K562 (cell line): ENCODE measurements around the gene GON4L. TPM values are rescaled to one million over a fixed set of nuclear protein-coding genes. Genes with fewer than 3 reads are reported as not detected.

ENCODE experiments used
- ATAC-seq: fragments of 200-7000 bp; cut with Tn5 transposase; 3 replicates; pipeline ENCODE4 v1.9.1; 2020; ENCODE audit warnings: moderate library complexity
- BruUV-seq: library from RNA; stranded (reverse); fragments of 400-500 nt; replicated peaks from 2 replicates; lab custom pipeline; 2021; lab: Mats Ljungman, UMichigan
- CTCF ChIA-PET: fragments of 300-600 bp; formaldehyde crosslinking; extraction: SDS; loops from one replicate; lab custom pipeline; 2021; ENCODE audit warnings: low intra/inter-chr PET ratio; lab: Yijun Ruan, JAX
- POLR2A ChIA-PET: fragments of 300-600, 350-650 bp; sonication (Branson Sonifier 250); formaldehyde crosslinking; extraction: SDS; loops from one replicate; lab custom pipeline; 2021; ENCODE audit warnings: antibody characterized with exemption, inconsistent platforms; lab: Yijun Ruan, JAX
- DNase-seq, 4 experiments: peaks; one replicate each; pipeline versions ENCODE4 v3.0.0 to v3.0.0-alpha.2; 2011 to 2018; ENCODE audit warnings: low spot score in 3 of 4, mixed read lengths in 3 of 4; ENCODE audit errors: extremely low read depth in 1 of 4
- FAIRE-seq: peaks from 2 replicates; lab custom pipeline; 2011; peaks lifted over from hg19 to GRCh38; lab: Jason Lieb, UNC
- H2AFZ ChIP-seq: 2 replicates; pipeline ENCODE4 v1.6.0; 2011; ENCODE audit warnings: low read depth, low read length, control low read depth, inconsistent platforms
- H3K27ac ChIP-seq: fragments of 200-600 bp; 3 replicates; pipeline ENCODE4 v1.8.0; 2011; ENCODE audit warnings: low read depth, mild to moderate bottlenecking, control low read depth, inconsistent platforms, low read length, moderate library complexity, mixed read lengths; ENCODE audit errors: extremely low read depth
- H3K27me3 ChIP-seq, 2 experiments: fragments of 300-600 bp in 1 of 2; 2 replicates in 1 of 2; 3 replicates in 1 of 2; pipeline versions ENCODE4 v1.6.0 to v1.8.0; 2011; ENCODE audit warnings: inconsistent platforms in 2 of 2, low read length in 2 of 2, mild to moderate bottlenecking in 1 of 2, mixed read lengths in 1 of 2, moderate library complexity in 1 of 2; ENCODE audit not compliant: control insufficient read depth in 2 of 2, insufficient read depth in 2 of 2
- H3K36me3 ChIP-seq: fragments of 300-600 bp; 3 replicates; pipeline ENCODE4 v1.8.0; 2011; ENCODE audit warnings: mild to moderate bottlenecking, low read length, inconsistent platforms; ENCODE audit not compliant: control insufficient read depth, insufficient read depth
- H3K4me1 ChIP-seq, 2 experiments: fragments of 200-600 bp in 1 of 2; replicated peaks in 1 of 2; 2 replicates in 1 of 2; 3 replicates in 1 of 2; pipeline versions ENCODE4 v1.5.1 to v1.8.0; 2011; ENCODE audit warnings: inconsistent platforms in 2 of 2, low read length in 2 of 2, mild to moderate bottlenecking in 1 of 2, mixed read lengths in 1 of 2, moderate library complexity in 1 of 2; ENCODE audit not compliant: control insufficient read depth in 2 of 2, insufficient read depth in 2 of 2
- H3K4me2 ChIP-seq: 2 replicates; pipeline ENCODE4 v1.6.1; 2011; ENCODE audit warnings: low read length, control low read depth, inconsistent platforms, mixed read lengths; ENCODE audit not compliant: insufficient read depth
- H3K4me3 ChIP-seq: fragments of 200-600 bp; sonication (generic), shearing (Covaris generic); 2 replicates; pipeline ENCODE4 v1.5.1; 2016; ENCODE audit warnings: control low read depth, inconsistent platforms
- H3K79me2 ChIP-seq: fragments of 200-600 bp; 3 replicates; pipeline ENCODE4 v1.8.0; 2011; ENCODE audit warnings: low read length, inconsistent platforms; ENCODE audit not compliant: control insufficient read depth, insufficient read depth
- H3K9ac ChIP-seq, 2 experiments: 2 replicates each; pipeline versions ENCODE4 v1.6.0 to v1.6.1; 2011; ENCODE audit warnings: low read depth in 2 of 2, low read length in 2 of 2, control low read depth in 1 of 2, inconsistent platforms in 1 of 2, mild to moderate bottlenecking in 1 of 2, mixed read lengths in 1 of 2; ENCODE audit not compliant: insufficient read depth in 1 of 2
- H3K9me1 ChIP-seq: one replicate; pipeline ENCODE4 v1.6.0; 2011; ENCODE audit warnings: inconsistent platforms, mild to moderate bottlenecking, low read length, moderate library complexity; ENCODE audit not compliant: control insufficient read depth, insufficient read depth
- H3K9me3 ChIP-seq: replicated peaks from 2 replicates; pipeline ENCODE4 v1.5.1; 2011; ENCODE audit warnings: low read depth, low read length, inconsistent platforms; ENCODE audit not compliant: control insufficient read depth, insufficient read depth
- H4K20me1 ChIP-seq: replicated peaks from 2 replicates; pipeline ENCODE4 v1.6.1; 2011; ENCODE audit warnings: low read length, inconsistent platforms, mixed read lengths; ENCODE audit not compliant: control insufficient read depth, insufficient read depth
- CBX1 ChIP-seq: sonication (generic); IDR thresholded peaks from 2 replicates; pipeline ENCODE4 v1.6.1; 2016; ENCODE audit warnings: antibody characterized with exemption, low read depth, mild to moderate bottlenecking
- E2F8 ChIP-seq: fragments of 450-650 bp; IDR thresholded peaks from 2 replicates; pipeline ENCODE4 v1.7.1; 2018; ENCODE audit warnings: mild to moderate bottlenecking, low read depth; ENCODE audit not compliant: partially characterized antibody
- FOXJ2 ChIP-seq: fragments of 200-800 bp; sonication (Bioruptor generic); IDR thresholded peaks from 2 replicates; pipeline ENCODE4 v1.6.1; 2016; ENCODE audit warnings: missing genetic modification characterization, missing compliant biosample characterization
- FOXJ3 ChIP-seq: sonication (generic); formaldehyde crosslinking; IDR thresholded peaks from 2 replicates; pipeline ENCODE4 v1.4.0; 2020; ENCODE audit warnings: mild to moderate bottlenecking, missing genetic modification reagents
- KDM1A ChIP-seq, 2 experiments: fragments of 450-650 bp; IDR thresholded peaks; 2 replicates each; pipeline ENCODE4 v1.6.1; 2016; ENCODE audit warnings: mild to moderate bottlenecking in 2 of 2
- KDM4B ChIP-seq, 2 experiments: fragments of 450-650 bp in 1 of 2; sonication (generic) in 1 of 2; IDR thresholded peaks; 2 replicates each; pipeline ENCODE4 v1.6.1; 2016 to 2017; ENCODE audit warnings: borderline replicate concordance in 2 of 2, antibody characterized with exemption in 1 of 2, low read depth in 1 of 2, mild to moderate bottlenecking in 1 of 2
- MAFF ChIP-seq: IDR thresholded peaks from 2 replicates; pipeline ENCODE4 v1.6.1; 2012; ENCODE audit warnings: low read length, improper control_type of control experiment
- POLR2B ChIP-seq: fragments of 450-650 bp; IDR thresholded peaks from 2 replicates; pipeline ENCODE4 v1.6.1; 2018; ENCODE audit warnings: low read depth; ENCODE audit not compliant: partially characterized antibody
- POLR3A ChIP-seq: IDR thresholded peaks from 2 replicates; pipeline ENCODE4 v1.6.1; 2011; ENCODE audit warnings: borderline replicate concordance, mild to moderate bottlenecking, moderate library complexity; ENCODE audit not compliant: insufficient read length, insufficient read depth; ENCODE audit errors: extremely low read depth
- SIN3B ChIP-seq: fragments of 450-650 bp; IDR thresholded peaks from 2 replicates; pipeline ENCODE4 v1.6.1; 2017; ENCODE audit warnings: low read depth, mild to moderate bottlenecking, moderate library complexity
- SMAD1 ChIP-seq: fragments of 150-350 bp; IDR thresholded peaks from 2 replicates; pipeline ENCODE4 v1.6.1; 2014; ENCODE audit warnings: low read length, low read depth; ENCODE audit not compliant: partially characterized antibody
- TBP ChIP-seq: optimal IDR thresholded peaks from 2 replicates; pipeline ENCODE3; 2011; ENCODE audit warnings: low read depth, low read length, improper control_type of control experiment
- ZNF280B ChIP-seq: fragments of 250-450 bp; sonication (Bioruptor Pico); IDR thresholded peaks from 2 replicates; pipeline ENCODE4 v1.5.1; 2021; ENCODE audit warnings: mild to moderate bottlenecking
- ZNF436 ChIP-seq: fragments of 250-450, 450-650 bp; sonication (Bioruptor Pico); formaldehyde crosslinking; IDR thresholded peaks from 2 replicates; pipeline ENCODE4 v1.7.0; 2020; ENCODE audit warnings: mild to moderate bottlenecking
- ZNF589 ChIP-seq: fragments of 200-800 bp; sonication (Bioruptor generic); IDR thresholded peaks from 2 replicates; pipeline ENCODE4 v1.6.1; 2016; ENCODE audit warnings: low read depth, missing genetic modification characterization, missing compliant biosample characterization
- WGBS: fragments of 100-300 bp; shearing (Covaris generic); methylation state at CpG from one replicate; pipeline ENCODE4 v1.1.6; 2016; ENCODE audit warnings: low coverage, mixed read lengths; ENCODE audit not compliant: insufficient coverage; ENCODE audit errors: missing lambda C conversion rate; 5-methylcytosine and 5-hydroxymethylcytosine counted together
- in situ Hi-C: fragments of 300-500 bp; cut with MboI; formaldehyde crosslinking; loops from 4 replicates; pipeline ENCODE4 v1.15.0; 2018; ENCODE audit warnings: inconsistent platforms, mixed read lengths
- intact Hi-C: fragments of 100-400 bp; cut with micrococcal nuclease; formaldehyde crosslinking; loops from 2 replicates; pipeline ENCODE4 v1.14.2; 2022
- polyA plus RNA-seq, 8 experiments: library from polyadenylated mRNA; depleted of rRNA in 4 of 8; stranded (reverse) in 5 of 8; unstranded in 3 of 8; fragments of >200 nt; fragmentation: Nextera tagmentation in 2 of 8; fragmentation: Illumina TruSeq in 1 of 8; extraction: Ambion mirVana in 2 of 8; extraction: Trizol in 1 of 8; gene quantifications; 2 replicates each; pipeline versions ENCODE4 v1.2.1 to v1.2.3, GENCODE V29; 2011 to 2014; ENCODE audit warnings: inconsistent platforms in 1 of 8, missing spikeins in 1 of 8
- total RNA-seq, 7 experiments: library from RNA; depleted of rRNA in 6 of 7; stranded (reverse); fragments of >200 nt in 6 of 7; fragmentation: Illumina TruSeq in 2 of 7; extraction: Trizol in 2 of 7; gene quantifications; 2 replicates each; pipeline versions ENCODE4 v1.2.1 to v1.2.3, GENCODE V29; 2011 to 2021; ENCODE audit warnings: low replicate concordance in 1 of 7
- TF ChIP-seq, protein P1 (sequence below): sonication (generic); formaldehyde crosslinking; IDR thresholded peaks from 2 replicates; pipeline ENCODE4 v1.8.1; 2022; ENCODE audit warnings: missing genetic modification reagents

The GON4L gene
- total and polyA plus RNA-seq, 9 of the 15 experiments (the other 6 are each of a cell fraction or from before 2014, with no cell fraction given), result 20.2 to 47.4 (median 33.6) TPM

GRCh38 chr1:155861896-155862295, 4.9 kb upstream of the GON4L start:
- Histone ChIP-seq H3K4me3 (no peak overlapping the region), H3K9me1 (no peaks in the 10 kb centered on the region), H3K4me1 (peaks cover 10% of the 10 kb centered on the region in 2 experiments; a peak in 4 of 5 replicates), H3K27me3 (no peaks in the 10 kb centered on the region), H3K9me3 (no peaks in the 10 kb centered on the region), H2AFZ (no peak overlapping the region), H3K9ac (no peak overlapping the region), H3K79me2 (peaks cover 5% of the 10 kb centered on the region), H3K4me2 (no peak overlapping the region), H4K20me1 (no peaks in the 10 kb centered on the region; the same call in 1 of the 2 replicates), H3K36me3 (no peaks in the 10 kb centered on the region), H3K27ac (no peak overlapping the region)
- intact Hi-C loops, result no loop called here
- WGBS, result 42% methylated on average over 2 of the region's 2 CpGs
- BruUV-seq, result no TSS peak
- ATAC-seq (no peak), FAIRE-seq (no peak), DNase-seq (no peak)
- in situ Hi-C loops, result no loop called here
- ChIA-PET POLR2A (interaction anchor here (2.1 kb wide), 1 partner anchor 11 kb away, joined by 6 read pairs; no protein-coding TSS in a partner anchor), CTCF (no interaction called here)
- no peak for TF ChIP-seq ZNF436 (CRISPR knock-in tag)
- TF ChIP-seq TBP, result no peak
- no peak for TF ChIP-seq FOXJ2 (tag)
- no peak for TF ChIP-seq SIN3B
- TF ChIP-seq POLR3A, result no peak
- no peak for TF ChIP-seq POLR2B
- no peak for TF ChIP-seq ZNF280B (CRISPR knock-in tag)
- TF ChIP-seq MAFF, result no peak
- TF ChIP-seq CBX1, result no peak
- TF ChIP-seq SMAD1, result no peak
- no peak for TF ChIP-seq ZNF589 (CRISPR knock-in tag)
- TF ChIP-seq E2F8, result no peak
- TF ChIP-seq KDM1A (IDR thresholded peaks at IDR 0.05), result no peak
- no peak for TF ChIP-seq KDM4B (IDR thresholded peaks at IDR 0.05; ENCODE audit: borderline replicate concordance in 2 of 2, low read depth in 1 of 2)
- no peak for TF ChIP-seq FOXJ3
- TF ChIP-seq, protein P1, sequence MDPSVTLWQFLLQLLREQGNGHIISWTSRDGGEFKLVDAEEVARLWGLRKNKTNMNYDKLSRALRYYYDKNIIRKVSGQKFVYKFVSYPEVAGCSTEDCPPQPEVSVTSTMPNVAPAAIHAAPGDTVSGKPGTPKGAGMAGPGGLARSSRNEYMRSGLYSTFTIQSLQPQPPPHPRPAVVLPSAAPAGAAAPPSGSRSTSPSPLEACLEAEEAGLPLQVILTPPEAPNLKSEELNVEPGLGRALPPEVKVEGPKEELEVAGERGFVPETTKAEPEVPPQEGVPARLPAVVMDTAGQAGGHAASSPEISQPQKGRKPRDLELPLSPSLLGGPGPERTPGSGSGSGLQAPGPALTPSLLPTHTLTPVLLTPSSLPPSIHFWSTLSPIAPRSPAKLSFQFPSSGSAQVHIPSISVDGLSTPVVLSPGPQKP (CRISPR knock-in tag), result no peak
